HG03439 (cell line): ENCODE data around the gene COL4A6.
A peak's percentile ranks its signal among the peaks of the same experiment; 100 is the strongest.

Source experiments
- ATAC-seq: cut with Tn5 transposase; IDR thresholded peaks from one replicate; pipeline ENCODE4 v1.9.1; 2021; ENCODE audit warnings: mild to moderate bottlenecking, moderate library complexity; ENCODE audit not compliant: unreplicated experiment

The COL4A6 gene

DNA sequence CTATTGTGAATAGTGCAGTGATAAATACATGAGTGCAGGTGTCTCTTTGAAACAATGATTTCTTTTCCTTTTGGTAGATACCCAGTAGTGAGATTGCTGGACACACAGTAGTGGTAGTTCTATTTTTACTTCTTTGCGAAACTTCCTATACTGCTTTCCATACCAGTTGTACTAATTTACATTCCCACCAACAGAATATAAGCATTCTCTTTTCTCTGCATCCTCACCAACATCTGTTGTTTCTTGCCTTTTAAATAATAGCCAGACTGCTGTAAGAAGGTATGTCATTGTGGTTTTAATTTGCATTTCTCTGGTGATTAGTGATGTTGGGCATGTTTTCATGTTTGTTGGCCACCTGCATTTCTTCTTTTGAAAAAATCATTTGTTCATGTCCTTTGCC is 105.9 kb downstream of the COL4A6 start:
- no peak for ATAC-seq

DNA sequence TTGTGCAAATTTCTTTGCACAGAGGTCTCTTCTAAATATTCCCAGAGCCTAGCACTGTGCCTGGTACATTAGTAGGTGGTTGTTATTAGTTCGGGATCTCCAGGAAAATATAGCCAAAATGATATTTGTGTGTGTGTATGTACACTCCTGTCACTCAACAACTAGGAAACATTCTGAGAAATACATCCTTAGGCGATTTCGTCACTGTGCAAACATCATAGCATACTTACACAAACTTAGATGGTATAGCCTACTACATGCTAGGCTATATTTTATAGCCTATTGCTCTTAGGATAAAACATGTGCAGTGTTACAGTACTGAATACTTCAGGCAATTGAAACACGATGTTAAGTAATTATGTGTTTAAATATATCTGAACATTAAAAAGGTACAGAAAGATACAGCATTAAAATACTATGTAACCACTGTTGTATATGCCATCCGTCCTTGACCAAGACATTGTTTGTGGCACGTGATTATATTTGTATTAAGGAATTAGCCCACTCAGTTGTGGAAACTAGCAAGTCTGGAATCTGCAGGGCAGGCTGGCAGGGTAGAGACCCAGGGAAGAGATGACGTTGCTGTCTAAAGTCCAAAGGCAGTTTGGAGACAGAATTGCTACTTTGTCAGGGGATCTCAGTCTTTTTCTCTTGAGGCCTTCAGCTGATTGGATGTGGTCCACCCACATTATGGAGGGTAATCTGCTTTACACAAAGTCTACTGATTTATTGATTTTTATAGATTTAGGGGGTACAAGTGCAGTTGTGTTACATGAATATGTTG is 106.9 kb downstream of the COL4A6 start:
- no peak for ATAC-seq

- ATAC-seq: no peak
These were observed 114.5 kb downstream of the COL4A6 start for GRCh38 chrX:108323751-108324150.

GRCh38 chrX:108322234-108322633 is 116.0 kb downstream of the COL4A6 start:
- no peak for ATAC-seq

DNA sequence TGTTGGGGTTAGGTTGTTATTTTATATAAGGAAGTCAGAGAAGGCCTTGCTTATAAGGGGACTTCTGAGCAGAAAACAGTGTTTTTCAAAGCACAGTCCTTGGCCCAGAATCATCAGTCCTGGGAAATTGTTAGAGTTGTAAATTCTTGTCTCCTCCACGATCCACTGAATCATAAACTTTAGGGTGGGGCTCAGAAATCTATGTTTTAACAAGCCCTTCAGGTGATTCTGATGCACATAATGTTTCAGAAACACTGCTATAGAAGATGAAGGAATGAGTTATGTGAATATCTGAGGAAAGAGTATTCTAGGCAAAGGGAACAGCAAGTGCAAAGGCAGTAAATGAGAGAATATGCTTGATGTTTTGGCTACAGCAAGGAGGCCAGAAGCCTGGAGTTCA is 121.8 kb downstream of the COL4A6 start:
- ATAC-seq: no peak

DNA sequence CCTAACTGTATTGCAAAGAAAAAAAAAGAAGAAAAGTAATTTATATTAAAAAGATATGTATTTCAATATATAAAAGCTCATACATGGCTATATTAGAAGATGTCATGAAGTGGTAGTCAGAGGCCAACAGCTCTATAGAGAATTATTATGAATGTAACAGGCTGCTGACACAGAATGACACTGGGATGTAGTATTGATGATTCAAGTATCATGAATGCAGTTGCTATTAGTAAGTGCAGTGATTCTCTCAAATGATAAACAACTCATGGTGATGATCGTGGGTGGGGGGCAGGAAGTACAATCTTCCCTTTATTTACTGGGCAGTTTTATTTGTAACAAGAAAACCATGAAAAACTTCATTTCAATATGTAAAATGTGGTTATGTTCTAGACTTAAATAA is 124.6 kb downstream of the COL4A6 start:
- ATAC-seq: no peak

GRCh38 chrX:108312957-108313356 is 125.3 kb downstream of the COL4A6 start:
- ATAC-seq: no peak

DNA sequence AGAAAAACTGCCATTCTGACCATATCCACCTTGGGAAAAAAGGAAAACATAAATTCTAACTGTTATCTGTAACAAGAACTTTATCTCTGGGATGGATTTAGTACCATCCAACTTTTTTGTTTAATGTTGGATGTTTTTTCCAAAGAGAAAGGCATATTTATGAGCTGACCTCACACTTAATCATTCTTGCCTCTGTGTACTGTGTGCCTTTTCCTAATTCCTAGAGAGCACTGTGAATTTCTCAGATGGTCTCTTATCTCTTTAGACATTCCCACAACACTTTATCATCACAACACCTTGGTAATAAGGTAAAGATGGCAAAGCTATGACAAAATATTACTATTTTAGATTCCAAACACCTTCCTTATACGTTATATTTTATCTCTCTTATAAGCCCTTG is 126.2 kb downstream of the COL4A6 start:
- no peak for ATAC-seq

GRCh38 chrX:108310506-108310905 is 127.7 kb downstream of the COL4A6 start:
- no peak for ATAC-seq

GRCh38 chrX:108309144-108309543 is 129.1 kb downstream of the COL4A6 start:
- no peak for ATAC-seq

DNA sequence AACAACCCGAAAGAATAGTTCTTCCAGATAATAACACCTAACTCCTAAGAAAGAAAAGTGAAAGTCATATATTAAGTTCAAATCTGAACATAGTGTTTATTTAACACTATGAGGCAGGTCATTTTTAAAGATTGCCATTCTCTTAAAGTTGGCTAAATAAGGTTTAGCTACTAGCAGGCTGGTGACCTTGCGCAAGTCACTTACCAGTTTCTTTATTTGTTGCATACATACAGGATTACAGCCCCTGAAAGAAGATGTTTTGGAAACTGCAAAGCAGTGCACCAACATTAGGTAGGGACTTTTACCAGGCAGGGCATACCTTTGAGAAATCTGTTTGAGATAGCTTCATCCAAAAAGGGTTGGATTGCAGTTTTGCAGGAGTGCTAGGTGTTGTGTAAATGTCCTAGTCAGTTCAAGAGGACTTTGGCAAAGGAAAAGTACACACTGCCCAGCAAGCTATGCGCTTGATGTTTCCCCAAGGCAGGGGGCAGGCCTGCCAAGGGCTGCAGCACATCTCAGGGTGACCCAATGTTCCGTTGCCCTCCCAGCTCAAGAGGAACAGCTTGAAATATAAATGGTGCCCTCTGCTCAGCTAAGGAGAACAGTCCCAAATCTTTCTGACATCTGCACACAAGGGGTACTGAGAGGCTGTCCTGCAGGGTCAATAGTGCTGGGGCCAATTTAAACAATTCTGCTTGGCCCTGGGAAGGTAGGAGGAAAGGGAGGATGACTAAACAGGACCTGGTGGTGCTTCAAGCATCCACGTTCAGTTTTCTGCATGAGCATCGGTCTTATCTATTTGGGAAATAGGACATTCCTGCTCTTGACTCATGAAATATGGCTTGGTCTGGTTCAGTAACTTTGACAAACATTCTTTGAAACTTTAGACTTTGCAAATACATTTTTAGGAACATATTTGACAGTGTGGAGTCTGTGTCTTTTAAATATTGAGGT is 130.8 kb downstream of the COL4A6 start:
- no peak for ATAC-seq

- ATAC-seq: no peak
These were observed 132.1 kb downstream of the COL4A6 start for GRCh38 chrX:108306086-108306485.

DNA sequence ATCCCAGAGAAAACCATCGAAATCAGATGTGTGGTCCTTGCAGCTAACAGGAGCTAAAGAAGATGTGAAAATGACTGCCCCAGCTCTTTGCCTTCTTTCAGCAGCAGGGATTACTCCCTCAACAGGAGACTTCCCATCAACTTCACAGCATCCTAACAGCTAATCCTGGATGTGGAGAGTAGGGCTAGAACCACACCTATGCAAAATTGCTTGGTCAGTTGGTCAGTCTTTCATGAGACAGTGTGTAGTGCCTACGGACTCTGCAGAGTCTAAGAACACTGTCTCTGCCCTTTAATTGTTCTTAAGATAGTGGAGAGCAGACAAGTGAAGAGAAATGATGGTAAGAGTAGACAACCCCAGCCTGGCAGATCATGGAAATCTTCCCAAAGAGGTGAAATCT is 133.5 kb downstream of the COL4A6 start:
- ATAC-seq: no peak

DNA sequence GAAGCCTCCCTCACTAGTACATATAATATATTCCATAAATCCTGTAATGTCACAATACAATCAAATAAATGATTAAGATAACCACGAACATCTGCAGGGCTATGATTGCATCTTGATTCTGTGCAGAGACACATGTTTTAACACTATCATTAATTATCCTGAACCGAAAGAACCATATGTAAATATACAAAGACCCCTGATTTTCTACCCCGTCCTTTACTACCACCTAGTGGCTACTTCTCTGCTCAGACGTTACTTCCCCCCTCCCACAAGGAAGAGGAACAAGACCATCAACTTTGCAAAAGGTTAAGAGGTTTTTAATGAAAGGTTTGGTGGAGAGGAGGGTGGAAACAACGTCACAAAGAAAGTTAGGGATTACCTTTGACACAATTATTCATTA is 134.0 kb downstream of the COL4A6 start:
- ATAC-seq: no peak

DNA sequence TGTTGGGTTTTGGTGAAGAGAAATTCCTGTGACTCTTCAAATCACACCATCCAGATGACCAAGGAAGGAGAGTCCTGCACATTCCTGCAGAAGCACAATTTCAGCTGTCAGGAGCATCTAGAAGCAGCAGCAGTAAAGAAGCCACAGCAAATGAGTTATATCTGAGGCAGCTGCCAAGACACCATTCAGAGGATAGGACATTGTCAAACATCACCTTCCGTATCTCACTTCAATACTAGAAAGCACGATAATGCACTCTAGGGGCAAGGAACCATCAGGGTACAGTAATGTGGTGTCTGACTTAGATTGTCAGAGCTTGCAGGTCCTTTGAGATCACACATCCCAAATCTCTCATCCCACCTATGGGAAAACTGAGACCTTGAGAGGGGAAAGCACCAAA is 134.5 kb downstream of the COL4A6 start:
- no peak for ATAC-seq

GRCh38 chrX:108299704-108300103 is 138.5 kb downstream of the COL4A6 start:
- ATAC-seq: no peak

DNA sequence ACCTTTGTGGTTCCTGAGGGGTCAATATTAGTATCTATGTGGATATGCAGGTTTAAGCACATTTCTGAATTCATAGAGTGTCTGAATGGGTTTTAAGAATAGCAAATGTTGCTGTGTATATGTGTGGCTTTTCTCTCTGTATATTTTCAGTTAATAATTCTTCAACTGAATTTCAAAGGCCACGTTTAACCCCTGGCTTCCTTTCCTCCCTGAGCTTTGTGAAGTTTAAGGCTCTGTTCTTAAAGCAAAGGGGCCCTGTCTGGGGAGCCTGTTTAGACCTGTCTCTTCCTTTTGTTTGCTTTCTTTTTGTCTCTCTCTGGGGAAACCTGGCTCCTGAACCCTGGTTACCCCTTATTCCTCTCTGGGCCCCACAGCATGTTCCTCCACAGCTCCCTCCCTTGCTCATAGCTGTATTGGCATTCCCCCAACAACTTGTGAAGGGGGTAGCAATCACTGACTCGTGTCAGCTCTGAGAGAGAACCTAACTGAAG is 139.1 kb downstream of the COL4A6 start:
- peak; percentile 56 for ATAC-seq

GRCh38 chrX:108298165-108298602 is 140.0 kb downstream of the COL4A6 start:
- no peak for ATAC-seq

DNA sequence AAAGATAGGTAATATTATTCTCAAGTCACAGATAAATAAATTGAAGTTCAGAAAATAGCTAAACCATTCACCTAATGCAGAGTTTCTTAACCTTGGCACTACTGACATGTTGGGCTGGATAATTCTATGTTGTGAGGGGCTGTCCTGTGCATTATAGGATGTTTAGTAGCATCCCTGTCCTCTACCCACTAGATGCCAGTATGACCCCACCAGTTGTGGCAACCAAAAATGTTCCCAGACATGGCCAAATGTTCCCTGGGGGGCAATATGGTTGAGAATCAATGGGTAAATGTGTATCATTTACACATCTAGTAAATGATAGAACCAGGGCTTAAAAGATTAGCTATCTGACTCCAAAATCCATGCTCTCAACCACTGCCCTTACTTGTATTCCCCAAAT is 140.9 kb downstream of the COL4A6 start:
- ATAC-seq: no peak

DNA sequence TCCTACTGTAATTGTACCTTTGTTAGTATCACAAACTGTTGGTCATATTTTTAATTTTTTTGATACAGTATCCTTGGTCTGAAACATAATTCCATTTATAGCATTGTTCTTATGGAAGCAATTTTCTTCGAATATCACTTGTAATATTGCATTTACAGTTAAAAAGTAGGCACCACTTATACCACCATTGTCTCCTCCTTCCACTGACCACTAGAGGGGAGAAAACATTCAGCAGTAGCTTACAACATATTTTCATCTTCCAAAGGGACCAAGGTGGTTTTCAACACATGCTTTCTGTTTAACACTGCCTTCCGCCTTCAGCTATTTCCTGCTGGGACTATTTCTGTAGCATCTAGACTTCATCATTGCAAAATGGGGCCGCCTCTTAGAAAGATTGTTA is 146.2 kb downstream of the COL4A6 start:
- ATAC-seq: no peak

GRCh38 chrX:108285918-108286317 is 152.3 kb downstream of the COL4A6 start:
- ATAC-seq: no peak

- no peak for ATAC-seq
These were observed 152.9 kb downstream of the COL4A6 start for GRCh38 chrX:108285356-108285755.
